GM12892 (cell line): Measurements from ENCODE around the gene HOXD8.

Experiments used
- DNase-seq: peaks from one replicate; pipeline ENCODE4 v3.0.0; 2011; ENCODE audit not compliant: insufficient read length
- FAIRE-seq: peaks from 2 replicates; lab custom pipeline; 2011; peaks lifted over from hg19 to GRCh38; lab: Jason Lieb, UNC
- POLR2A ChIP-seq: IDR thresholded peaks from 2 replicates; pipeline ENCODE4 v1.6.1; 2011; ENCODE audit warnings: low read depth, low read length, control low read depth
- POLR2AphosphoS5 ChIP-seq: IDR thresholded peaks from 2 replicates; pipeline ENCODE4 v1.6.1; 2011; ENCODE audit warnings: low read depth, low read length, control low read depth
- TAF1 ChIP-seq: IDR thresholded peaks from 2 replicates; pipeline ENCODE4 v1.6.1; 2011; ENCODE audit warnings: low read depth, mild to moderate bottlenecking, control low read depth, low read length, borderline replicate concordance

Gene HOXD8

DNA sequence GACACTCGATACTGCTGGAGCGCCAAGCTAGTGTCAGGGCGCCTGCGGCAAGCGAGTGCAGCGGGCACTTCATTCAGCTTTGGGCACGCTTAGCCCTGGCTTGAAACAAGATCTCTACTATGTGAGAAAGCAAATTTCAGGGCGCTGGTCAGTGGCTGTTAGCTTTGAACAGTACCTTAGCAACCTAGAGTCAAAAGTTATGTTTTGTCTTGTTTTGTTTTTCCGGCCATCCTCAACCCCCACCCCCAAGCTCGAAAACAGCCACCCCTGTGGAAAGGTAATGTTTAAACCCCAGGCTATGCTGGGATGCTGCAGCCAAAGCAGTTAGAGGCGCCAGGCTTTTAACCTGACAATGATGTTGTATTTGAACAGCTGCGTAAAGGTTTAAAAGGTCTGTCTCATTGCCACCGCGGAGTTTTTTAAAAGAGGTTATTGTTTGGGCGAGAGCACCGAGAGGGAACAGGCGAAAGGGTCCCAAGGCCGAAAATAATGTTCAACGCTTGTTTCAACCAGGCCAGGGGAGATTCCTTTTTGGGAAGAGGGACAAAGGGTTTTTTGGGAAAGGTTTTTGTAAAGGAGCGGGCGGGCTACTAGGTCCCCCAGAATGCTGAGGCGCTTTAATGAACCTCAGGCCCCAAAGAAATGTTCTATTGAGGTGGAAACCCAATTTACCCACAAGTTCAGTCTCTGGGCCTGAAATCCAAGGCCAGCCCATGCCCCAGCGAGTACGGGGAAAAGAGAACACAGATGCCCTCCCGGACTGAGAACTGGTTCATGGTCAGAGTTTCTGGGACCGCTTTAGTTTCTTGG, 15.2 kb upstream of the HOXD8 start:
- no peak for FAIRE-seq
- TF ChIP-seq POLR2A (no peak), POLR2AphosphoS5 (no peak), TAF1 (no peak)
- DNase-seq = no peak

DNA sequence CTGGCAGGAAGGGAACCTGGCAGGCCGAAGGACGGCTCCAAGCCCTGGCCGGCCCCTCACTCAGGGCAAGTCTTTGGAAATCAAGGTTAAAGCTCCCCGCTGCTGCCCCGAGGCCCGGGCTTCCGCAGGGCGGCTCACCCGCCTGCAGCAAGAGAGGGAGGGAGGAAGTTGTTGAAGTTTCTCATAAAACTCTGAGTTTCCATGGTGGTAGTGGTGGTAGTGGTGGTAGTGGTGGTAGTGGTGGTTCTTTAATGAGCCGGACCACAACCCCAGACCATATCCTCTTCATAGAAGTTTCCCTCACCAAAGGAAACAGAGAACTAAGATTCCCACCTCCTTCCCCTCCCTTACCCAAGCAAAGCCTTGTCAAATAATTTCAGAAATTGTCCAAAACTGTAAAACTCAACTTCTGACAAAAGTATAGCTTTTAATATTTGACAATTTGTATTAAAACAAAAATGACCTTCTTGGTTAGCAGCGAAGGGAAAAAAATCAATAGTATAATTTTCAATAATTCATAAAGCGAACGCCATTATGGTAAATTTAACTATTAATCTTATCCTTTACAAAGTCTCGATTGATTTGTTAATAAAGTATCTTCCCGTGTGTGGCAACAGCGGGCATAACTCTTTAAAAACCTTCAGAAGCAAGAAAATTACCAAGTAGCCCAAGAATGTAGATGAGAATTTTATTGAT, 14.4 kb upstream of the HOXD8 start:
- FAIRE-seq = no peak
- no peak for TF ChIP-seq TAF1
- TF ChIP-seq POLR2A = no peak
- no peak for TF ChIP-seq POLR2AphosphoS5
- DNase-seq = no peak

DNA sequence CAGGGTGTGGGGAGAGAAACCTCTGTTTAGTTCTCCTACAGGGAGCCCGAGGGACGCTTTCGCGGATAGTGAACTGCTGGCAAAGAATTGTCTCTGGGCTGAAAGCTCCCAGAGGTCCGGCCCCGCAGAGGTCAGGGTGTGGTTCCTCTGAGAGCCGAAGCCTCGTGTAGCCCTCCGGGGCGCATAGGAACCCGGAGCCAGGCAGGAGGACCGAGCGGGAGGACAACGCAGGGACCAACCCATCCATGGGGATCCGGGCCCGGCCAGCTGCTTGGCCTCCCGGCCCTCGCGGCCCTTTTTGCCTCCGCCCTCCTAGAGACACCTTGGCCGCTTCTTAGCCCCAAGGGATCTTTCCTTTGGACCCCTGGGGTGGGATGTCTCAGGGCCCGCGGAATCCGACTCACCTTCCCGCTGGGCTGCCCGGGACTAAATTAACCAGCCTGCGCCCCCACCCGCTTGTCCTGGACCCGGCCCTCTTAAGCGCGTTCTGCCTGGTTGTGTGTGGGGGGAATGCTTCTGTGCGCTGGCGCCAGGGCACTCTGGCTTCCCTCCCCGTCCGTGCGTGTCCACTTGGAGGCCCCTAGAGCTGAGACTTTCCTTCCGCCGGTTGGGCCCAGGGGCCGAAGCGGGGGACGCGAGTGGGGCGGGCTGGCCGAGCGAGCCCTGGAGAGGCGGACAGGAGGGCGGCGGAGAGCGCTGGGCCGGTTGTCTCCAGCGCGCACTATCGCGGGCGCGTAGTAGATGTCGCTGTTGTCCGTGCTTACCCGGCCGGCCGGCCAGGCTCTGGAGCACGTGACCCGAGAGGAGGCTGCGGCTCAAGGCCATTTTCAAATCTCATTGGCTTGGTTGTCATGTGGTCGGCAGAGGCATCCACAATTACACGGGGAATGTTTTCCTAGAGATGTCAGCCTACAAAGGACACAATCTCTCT, 13.4 kb upstream of the HOXD8 start, which contains the start of gene HOXD10:
Gene HOXD10, plus strand, starts transcription at position 896 of the 931 bp plus-strand sequence. CDS start 56 bp downstream, outside the sequence.
- TF ChIP-seq POLR2AphosphoS5 (no peak), TAF1 (no peak), POLR2A (no peak)
- DNase-seq (no peak), FAIRE-seq (peak; percentile 14)

DNA sequence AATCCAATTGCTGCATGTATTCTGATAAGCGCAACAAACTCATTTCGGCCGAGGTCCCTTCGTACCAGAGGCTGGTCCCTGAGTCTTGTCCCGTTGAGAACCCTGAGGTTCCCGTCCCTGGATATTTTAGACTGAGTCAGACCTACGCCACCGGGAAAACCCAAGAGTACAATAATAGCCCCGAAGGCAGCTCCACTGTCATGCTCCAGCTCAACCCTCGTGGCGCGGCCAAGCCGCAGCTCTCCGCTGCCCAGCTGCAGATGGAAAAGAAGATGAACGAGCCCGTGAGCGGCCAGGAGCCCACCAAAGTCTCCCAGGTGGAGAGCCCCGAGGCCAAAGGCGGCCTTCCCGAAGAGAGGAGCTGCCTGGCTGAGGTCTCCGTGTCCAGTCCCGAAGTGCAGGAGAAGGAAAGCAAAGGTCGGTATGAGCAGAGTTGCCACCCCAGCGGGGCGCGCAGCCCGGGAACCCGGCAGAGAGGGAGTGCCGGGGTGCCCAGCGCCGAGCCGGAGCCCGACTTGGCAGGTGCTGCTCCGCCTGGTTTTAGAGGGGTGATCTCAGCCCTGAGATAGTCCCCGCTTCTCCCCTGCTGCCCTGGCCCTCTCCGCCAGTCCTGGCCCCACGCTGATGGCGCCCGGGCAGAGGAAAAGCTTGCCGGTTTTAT, 12.2 kb upstream of the HOXD8 start:
- FAIRE-seq (no peak), DNase-seq (no peak)
- no peak for TF ChIP-seq POLR2AphosphoS5
- TF ChIP-seq TAF1 = no peak

DNA sequence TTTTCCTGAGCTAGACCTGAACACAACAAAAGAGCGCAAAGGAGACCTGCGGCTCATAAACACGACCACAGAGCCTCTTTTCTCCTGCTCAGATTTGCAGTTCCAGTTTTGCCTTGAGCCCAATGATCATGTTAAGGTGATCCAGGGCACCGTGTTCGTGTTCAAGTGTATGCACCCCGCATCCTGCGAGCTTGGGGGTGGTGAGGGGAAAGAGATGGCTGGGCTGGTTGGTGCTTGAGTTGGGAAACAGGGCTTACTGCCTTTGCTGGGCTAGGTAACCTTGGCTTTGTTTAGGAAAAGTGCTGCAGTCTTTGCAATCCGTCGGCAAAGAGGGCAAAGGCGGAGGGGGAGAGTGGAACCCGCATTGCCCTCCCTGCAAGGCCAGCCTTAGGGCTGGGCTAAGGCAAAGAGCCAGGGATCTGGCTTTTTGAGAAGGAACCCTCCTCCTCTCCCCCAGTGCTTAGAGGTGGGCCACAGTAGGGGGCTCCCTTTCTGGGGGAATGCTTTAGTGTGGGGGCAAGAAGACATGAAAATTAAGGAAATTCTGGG, 11.6 kb upstream of the HOXD8 start:
- FAIRE-seq = no peak
- TF ChIP-seq POLR2A (no peak), POLR2AphosphoS5 (no peak), TAF1 (no peak)

DNA sequence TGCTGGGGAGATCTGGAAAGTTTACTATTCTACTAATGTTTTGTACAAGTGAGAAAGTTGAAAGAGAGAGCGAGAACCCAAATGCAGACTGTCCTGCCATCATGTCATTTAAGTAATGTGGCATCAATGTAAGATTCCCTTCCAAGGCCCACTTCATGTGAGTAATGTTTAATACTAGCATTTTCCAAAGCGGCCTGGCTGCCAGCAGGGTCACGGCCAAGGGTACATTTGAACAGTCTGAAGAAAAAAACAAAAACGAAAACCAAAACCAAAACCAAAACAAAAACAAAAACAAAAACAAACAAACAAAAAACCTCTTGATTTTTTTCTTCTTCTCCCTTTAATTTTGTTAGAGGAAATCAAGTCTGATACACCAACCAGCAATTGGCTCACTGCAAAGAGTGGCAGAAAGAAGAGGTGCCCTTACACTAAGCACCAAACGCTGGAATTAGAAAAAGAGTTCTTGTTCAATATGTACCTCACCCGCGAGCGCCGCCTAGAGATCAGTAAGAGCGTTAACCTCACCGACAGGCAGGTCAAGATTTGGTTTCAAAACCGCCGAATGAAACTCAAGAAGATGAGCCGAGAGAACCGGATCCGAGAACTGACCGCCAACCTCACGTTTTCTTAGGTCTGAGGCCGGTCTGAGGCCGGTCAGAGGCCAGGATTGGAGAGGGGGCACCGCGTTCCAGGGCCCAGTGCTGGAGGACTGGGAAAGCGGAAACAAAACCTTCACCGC, 10.7 kb upstream of the HOXD8 start:
- peak; percentile 84 for FAIRE-seq
- DNase-seq = no peak
- TF ChIP-seq POLR2A = no peak
- no peak for TF ChIP-seq TAF1
- TF ChIP-seq POLR2AphosphoS5 = no peak

More for the DNA sequence above, 11.6 kb upstream of the HOXD8 start:
- DNase-seq = no peak

DNA sequence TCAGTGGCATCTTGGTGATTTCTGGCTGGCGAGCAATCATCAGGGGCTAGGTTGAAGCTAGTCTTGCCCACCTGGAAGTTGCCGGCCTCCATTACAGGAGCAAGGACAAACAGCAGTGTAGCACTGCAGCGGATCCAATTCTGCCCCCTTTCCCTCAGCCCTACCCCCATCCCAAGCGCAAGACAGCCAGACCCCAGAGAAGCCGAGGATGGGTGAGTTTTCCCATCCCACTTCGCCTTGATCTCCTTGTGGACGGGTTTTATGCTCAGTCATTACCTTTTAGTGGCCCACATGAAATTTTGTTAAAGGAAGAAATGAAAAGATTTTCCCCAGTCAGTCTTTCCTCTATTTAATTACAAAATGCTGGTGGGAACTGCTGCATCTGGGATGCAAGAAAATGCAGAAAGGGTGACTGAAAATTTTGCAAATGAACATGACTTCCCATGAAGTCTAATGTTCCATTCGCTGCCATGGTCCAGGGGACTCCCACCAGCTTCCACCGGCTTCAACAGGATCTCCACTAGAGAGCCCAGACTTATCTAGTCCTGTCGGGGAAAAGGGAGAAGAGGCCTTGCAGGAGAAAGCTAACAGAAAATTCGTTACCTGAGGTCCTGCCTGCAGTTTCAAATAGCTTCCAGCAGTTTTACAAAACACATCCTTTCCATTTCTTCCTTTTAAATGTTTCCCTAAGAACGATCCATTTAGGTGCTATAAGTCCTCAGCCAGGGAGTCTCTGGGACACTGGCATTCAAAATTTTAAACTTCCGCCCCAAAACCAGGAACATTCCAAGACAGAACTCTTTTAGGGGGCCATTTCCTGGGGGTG, 8.9 kb upstream of the HOXD8 start:
- FAIRE-seq (no peak), DNase-seq (no peak)
- TF ChIP-seq TAF1 (no peak), POLR2A (no peak), POLR2AphosphoS5 (no peak)

DNA sequence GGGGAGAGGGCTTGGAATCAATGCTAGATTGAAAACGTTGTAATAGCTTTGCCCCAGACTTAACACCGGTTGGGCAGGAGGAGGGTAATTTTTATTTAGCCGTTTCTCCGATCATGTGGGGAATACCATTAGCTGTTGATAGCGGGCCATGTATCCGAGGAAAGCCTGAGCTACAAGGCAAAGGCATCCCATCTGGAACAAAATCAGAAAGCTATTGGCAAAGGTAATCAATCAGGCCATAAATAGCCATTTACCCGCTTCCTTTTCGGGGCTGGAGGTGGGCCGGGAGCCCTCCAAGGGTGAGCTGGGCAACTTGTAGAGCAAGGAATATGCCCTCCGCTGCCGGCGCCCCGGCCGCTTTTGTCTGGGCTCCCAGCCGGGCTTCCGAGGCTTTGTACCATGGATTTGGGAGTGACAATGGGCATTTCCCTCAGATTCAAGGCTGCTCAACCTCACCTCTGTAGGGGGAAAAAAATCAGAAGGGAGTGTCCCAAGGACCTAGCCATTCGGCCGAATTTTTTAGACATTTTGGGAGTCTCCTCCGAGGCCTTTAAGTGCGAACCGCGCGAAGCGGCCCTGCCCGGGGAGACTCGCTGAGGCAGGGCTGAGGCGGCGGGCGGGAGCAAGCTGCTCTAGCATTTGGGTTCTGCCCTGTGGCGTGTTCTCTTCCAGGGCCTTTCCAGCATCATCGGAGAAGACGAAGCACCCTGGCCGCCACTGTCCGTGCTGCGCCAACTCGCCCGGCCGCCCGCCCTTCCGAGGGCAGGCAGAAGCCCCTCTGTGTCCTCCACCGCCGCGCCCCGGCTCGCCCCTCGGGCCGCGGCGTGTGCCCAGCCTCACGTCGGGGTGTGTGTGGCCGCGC, 8.1 kb upstream of the HOXD8 start:
- FAIRE-seq = no peak
- DNase-seq = no peak
- TF ChIP-seq POLR2AphosphoS5 (no peak), POLR2A (no peak), TAF1 (no peak)
